UCSD-AML1 (cell line): ENCODE data around the gene PTH1R.

Source experiments
- DNase-seq: peaks from one replicate; lab custom pipeline; 2025; ENCODE audit not compliant: unreplicated experiment; lab: John Stamatoyannopoulos, UW

The PTH1R gene

GRCh38 chr3:46943237-46944187 lies 66.0 kb downstream of the PTH1R start:
- no peak for DNase-seq

GRCh38 chr3:46944191-46944590 lies 66.7 kb downstream of the PTH1R start:
- no peak for DNase-seq

GRCh38 chr3:46946416-46946815 lies 68.9 kb downstream of the PTH1R start:
- DNase-seq: no peak

- peak; percentile 44 for DNase-seq
These were observed 69.5 kb downstream of the PTH1R start for GRCh38 chr3:46946856-46947545.

GRCh38 chr3:46947546-46947901 lies 70.0 kb downstream of the PTH1R start:
- no peak for DNase-seq

GRCh38 chr3:46947981-46948791 lies 70.7 kb downstream of the PTH1R start:
- DNase-seq: no peak

GRCh38 chr3:46948830-46949671 lies 71.5 kb downstream of the PTH1R start:
- DNase-seq: no peak

- DNase-seq: no peak
These were observed 72.7 kb downstream of the PTH1R start for GRCh38 chr3:46950177-46950576.

GRCh38 chr3:46950650-46951241 lies 73.2 kb downstream of the PTH1R start:
- no peak for DNase-seq

GRCh38 chr3:46952813-46953212 lies 75.3 kb downstream of the PTH1R start:
- no peak for DNase-seq
